Measurements from ENCODE around the gene OR13J1.

OR13J1 gene

GRCh38 chr9:35856206-35856605 lies 14.0 kb downstream of the OR13J1 start:
- no peak for DNase-seq

GRCh38 chr9:35854091-35854762 lies 16.0 kb downstream of the OR13J1 start:
- DNase-seq = no peak

- DNase-seq = no peak
These were observed 17.0 kb downstream of the OR13J1 start for GRCh38 chr9:35852876-35853865.

- no peak for DNase-seq
These were observed 17.9 kb downstream of the OR13J1 start for GRCh38 chr9:35852267-35852815.

GRCh38 chr9:35847792-35848572 lies 22.2 kb downstream of the OR13J1 start:
- DNase-seq = no peak

- no peak for DNase-seq
These were observed 24.1 kb downstream of the OR13J1 start for GRCh38 chr9:35845824-35846771.

GRCh38 chr9:35844628-35845270 lies 25.5 kb downstream of the OR13J1 start:
- no peak for DNase-seq

GRCh38 chr9:35842795-35843194 lies 27.4 kb downstream of the OR13J1 start:
- DNase-seq = no peak

- no peak for DNase-seq
These were observed 28.0 kb downstream of the OR13J1 start for GRCh38 chr9:35842020-35842745.

- DNase-seq = no peak
These were observed 28.6 kb downstream of the OR13J1 start for GRCh38 chr9:35841645-35841900.

- DNase-seq = no peak
These were observed 29.1 kb downstream of the OR13J1 start for GRCh38 chr9:35840881-35841644.

GRCh38 chr9:35839926-35840325 lies 30.3 kb downstream of the OR13J1 start:
- no peak for DNase-seq

GRCh38 chr9:35836595-35836994 lies 33.6 kb downstream of the OR13J1 start:
- no peak for DNase-seq

- DNase-seq = no peak
These were observed 34.4 kb downstream of the OR13J1 start for GRCh38 chr9:35835766-35836165.

- DNase-seq = no peak
These were observed 35.0 kb downstream of the OR13J1 start for GRCh38 chr9:35835216-35835632.

GRCh38 chr9:35834260-35835215 lies 35.7 kb downstream of the OR13J1 start:
- DNase-seq = no peak

- no peak for DNase-seq
These were observed 37.4 kb downstream of the OR13J1 start for GRCh38 chr9:35832814-35833213.

- DNase-seq = no peak
These were observed 39.2 kb downstream of the OR13J1 start for GRCh38 chr9:35831040-35831439.

- DNase-seq = no peak
These were observed 40.5 kb downstream of the OR13J1 start for GRCh38 chr9:35829764-35830096.
